GM21447 (cell line): ENCODE measurements around the gene DYNC2LI1.

Source experiments
- ATAC-seq: cut with Tn5 transposase; IDR thresholded peaks from one replicate; pipeline ENCODE4 v1.9.1; 2021; ENCODE audit not compliant: unreplicated experiment

Gene DYNC2LI1

GRCh38 chr2:43841949-43842865 lies 68.4 kb downstream of the DYNC2LI1 start:
- no peak for ATAC-seq

GRCh38 chr2:43842866-43843226 lies 69.0 kb downstream of the DYNC2LI1 start:
- no peak for ATAC-seq

- no peak for ATAC-seq
These were observed 71.3 kb downstream of the DYNC2LI1 start for GRCh38 chr2:43845181-43845580.

GRCh38 chr2:43846140-43846793 lies 72.4 kb downstream of the DYNC2LI1 start:
- ATAC-seq: no peak

- ATAC-seq: no peak
These were observed 74.4 kb downstream of the DYNC2LI1 start for GRCh38 chr2:43848214-43848613.

- no peak for ATAC-seq
These were observed 77.5 kb downstream of the DYNC2LI1 start for GRCh38 chr2:43851011-43851980.

GRCh38 chr2:43852196-43852730 lies 78.4 kb downstream of the DYNC2LI1 start:
- no peak for ATAC-seq

GRCh38 chr2:43853141-43854081 lies 79.6 kb downstream of the DYNC2LI1 start:
- ATAC-seq: no peak

- ATAC-seq: no peak
These were observed 80.8 kb downstream of the DYNC2LI1 start for GRCh38 chr2:43854671-43855070.

- no peak for ATAC-seq
These were observed 81.5 kb downstream of the DYNC2LI1 start for GRCh38 chr2:43855292-43855691.
